AG04450 (cell line): ENCODE data around the gene ADARB2. TPM values are rescaled to one million over a fixed set of nuclear protein-coding genes. Genes with fewer than 3 reads are reported as not detected.

Experiments used
- CTCF ChIA-PET: fragments of 300-600, 350-600 bp; formaldehyde crosslinking; extraction: SDS; loops from one replicate; lab custom pipeline; 2022; ENCODE audit warnings: antibody characterized with exemption, inconsistent platforms; lab: Charles Lee
- POLR2A ChIA-PET: fragments of 350-600 bp; formaldehyde crosslinking; extraction: SDS; loops from one replicate; lab custom pipeline; 2021; ENCODE audit warnings: antibody characterized with exemption, inconsistent platforms; lab: Yijun Ruan, JAX
- DNase-seq: peaks from one replicate; pipeline ENCODE4 v3.0.0-alpha.2; 2011; ENCODE audit warnings: low read depth, low spot score
- H3K27ac ChIP-seq: one replicate; pipeline ENCODE4 v1.5.1; 2012; ENCODE audit warnings: low read depth, low read length, control low read depth
- H3K27me3 ChIP-seq: one replicate; pipeline ENCODE4 v1.6.0; 2012; ENCODE audit warnings: low read length; ENCODE audit not compliant: control insufficient read depth, insufficient read depth
- H3K4me3 ChIP-seq: 2 replicates; pipeline ENCODE4 v1.5.1; 2011; ENCODE audit warnings: mild to moderate bottlenecking, low read depth, low read length, control low read depth
- H3K9me3 ChIP-seq: 2 replicates; pipeline ENCODE4 v1.5.1; 2012; ENCODE audit warnings: low read length; ENCODE audit not compliant: control insufficient read depth, insufficient read depth
- polyA plus RNA-seq: library from polyadenylated mRNA; depleted of rRNA; stranded (reverse); fragments of >200 nt; gene quantifications from 2 replicates; pipeline ENCODE4 v1.2.3, GENCODE V29; 2011
- TF ChIP-seq, protein P1 (sequence below): IDR thresholded peaks from 2 replicates; pipeline ENCODE4 v1.5.1; 2011; ENCODE audit warnings: low read depth, low read length, control low read depth, inconsistent platforms

The ADARB2 gene
- polyA plus RNA-seq, 1 experiment: not detected

DNA sequence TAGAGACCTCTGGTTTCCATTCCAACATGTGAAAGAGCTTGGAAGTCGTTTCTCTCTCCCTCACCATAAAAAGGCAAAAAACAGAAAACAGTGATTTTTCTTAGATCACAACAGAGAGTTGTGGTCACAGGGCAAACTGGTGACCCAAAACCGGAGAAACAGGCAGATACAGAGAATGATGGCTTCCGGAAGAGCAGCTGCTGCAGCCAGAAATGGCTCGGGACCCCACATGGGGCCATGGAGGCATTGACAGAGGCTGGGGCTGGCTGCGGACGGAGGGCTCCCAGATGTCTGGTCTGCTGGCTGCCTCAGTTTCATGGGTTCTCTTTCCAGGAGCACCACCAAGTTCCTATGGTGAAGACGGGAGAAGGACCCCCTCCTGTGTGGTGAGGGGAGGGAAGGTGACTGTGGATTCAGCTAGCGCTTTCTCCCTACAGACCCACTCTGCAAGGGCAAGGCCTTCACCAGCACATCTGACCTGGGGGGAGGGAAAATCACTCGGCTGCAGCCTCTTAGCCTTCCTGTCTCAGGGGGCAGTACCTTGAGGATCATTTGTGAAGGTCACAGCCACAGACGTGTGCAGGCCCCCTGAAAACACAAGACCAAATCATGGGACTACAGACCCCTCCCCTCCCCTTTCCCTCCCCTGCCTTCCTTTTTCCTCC, 599.7 kb downstream of the ADARB2 start:
- ChIA-PET POLR2A (no interaction called here), CTCF (no interaction called here)
- H3K27ac ChIP-seq: no peak overlapping the region

DNA sequence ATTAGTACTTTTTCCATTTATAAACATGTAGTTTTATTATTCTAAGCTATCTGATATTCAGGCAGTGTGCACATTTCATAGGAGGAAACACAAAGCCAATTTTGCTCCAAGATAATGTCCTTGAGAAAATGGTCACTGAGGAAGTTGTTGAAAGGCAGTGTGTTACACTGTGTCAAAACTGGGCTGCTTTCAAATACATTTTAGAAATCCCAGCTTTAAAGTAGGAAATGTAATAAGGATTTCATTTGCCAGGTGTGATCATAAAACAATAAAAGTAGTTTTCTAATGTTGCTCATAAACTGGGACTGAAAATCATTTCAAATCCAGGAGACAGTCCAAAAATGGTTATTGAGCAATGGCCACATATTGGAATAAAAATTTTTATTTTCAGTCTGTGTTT, 601.1 kb downstream of the ADARB2 start:
- POLR2A ChIA-PET: no interaction called here
- Histone ChIP-seq H3K4me3 (no peak overlapping the region), H3K9me3 (no peaks in the 10 kb centered on the region; the same call in 1 of the 2 replicates), H3K27me3 (no peaks in the 10 kb centered on the region), H3K27ac (no peak overlapping the region)
- CTCF ChIA-PET: no interaction called here
- TF ChIP-seq, protein P1, sequence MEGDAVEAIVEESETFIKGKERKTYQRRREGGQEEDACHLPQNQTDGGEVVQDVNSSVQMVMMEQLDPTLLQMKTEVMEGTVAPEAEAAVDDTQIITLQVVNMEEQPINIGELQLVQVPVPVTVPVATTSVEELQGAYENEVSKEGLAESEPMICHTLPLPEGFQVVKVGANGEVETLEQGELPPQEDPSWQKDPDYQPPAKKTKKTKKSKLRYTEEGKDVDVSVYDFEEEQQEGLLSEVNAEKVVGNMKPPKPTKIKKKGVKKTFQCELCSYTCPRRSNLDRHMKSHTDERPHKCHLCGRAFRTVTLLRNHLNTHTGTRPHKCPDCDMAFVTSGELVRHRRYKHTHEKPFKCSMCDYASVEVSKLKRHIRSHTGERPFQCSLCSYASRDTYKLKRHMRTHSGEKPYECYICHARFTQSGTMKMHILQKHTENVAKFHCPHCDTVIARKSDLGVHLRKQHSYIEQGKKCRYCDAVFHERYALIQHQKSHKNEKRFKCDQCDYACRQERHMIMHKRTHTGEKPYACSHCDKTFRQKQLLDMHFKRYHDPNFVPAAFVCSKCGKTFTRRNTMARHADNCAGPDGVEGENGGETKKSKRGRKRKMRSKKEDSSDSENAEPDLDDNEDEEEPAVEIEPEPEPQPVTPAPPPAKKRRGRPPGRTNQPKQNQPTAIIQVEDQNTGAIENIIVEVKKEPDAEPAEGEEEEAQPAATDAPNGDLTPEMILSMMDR: no peak
- no peak for DNase-seq

More for the DNA sequence above, 599.7 kb downstream of the ADARB2 start:
- Histone ChIP-seq H3K9me3 (no peaks in the 10 kb centered on the region; the same call in 1 of the 2 replicates), H3K4me3 (no peak overlapping the region), H3K27me3 (peaks cover 2% of the 10 kb centered on the region)
- DNase-seq: no peak
- TF ChIP-seq, protein P1: no peak

DNA sequence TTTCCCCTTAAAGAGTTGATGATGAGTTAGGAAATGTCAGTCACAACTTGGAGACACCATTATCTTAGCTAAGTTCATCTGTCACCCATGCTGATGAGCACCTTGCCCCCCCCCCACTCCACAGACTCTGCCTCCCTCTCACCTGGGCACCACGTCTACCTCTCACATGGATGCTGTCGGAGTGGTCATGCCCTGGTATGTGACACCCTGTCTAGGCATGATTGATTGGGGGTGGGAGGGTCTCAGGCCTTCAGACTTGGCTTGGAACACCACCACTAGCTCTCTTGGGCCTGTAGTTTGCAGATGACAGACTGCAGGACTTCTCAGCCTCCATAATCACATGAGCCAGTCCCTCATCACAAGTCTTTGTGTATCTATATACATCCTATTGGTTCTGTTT, 603.2 kb downstream of the ADARB2 start:
- no peak for DNase-seq
- Histone ChIP-seq H3K27me3 (no peaks in the 10 kb centered on the region), H3K27ac (no peak overlapping the region), H3K9me3 (no peaks in the 10 kb centered on the region; the same call in 1 of the 2 replicates), H3K4me3 (no peak overlapping the region)
- TF ChIP-seq, protein P1: no peak
- POLR2A ChIA-PET: no interaction called here
- CTCF ChIA-PET: no interaction called here

DNA sequence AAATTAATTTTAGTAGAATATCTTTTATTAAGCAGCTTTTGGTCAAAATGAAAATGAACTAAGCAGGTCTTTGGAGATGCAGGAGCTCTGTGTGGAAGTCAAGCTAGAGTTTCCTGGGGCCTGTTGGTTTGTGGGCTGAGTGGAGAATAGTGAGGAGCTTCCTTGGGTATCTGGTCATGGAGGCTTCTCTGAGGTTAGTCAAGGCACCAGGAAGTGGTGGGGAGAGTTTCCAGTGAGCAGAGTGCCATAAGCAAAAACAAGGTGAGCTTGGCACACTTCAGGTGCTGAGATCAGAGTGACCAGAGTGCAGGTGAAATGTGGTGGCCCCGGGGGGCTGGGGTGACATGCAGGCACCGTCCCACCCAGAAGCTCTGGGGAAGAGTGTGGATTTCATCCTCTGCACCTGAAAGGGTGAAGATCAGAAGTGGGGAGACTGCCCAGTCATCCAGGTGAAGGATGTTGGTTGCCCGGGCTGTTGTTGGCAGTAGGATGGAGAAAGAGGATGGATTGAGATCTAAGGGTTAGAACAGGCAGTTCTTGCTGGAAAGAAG, 603.8 kb downstream of the ADARB2 start:
- TF ChIP-seq, protein P1: no peak
- Histone ChIP-seq H3K4me3 (no peak overlapping the region), H3K27me3 (no peaks in the 10 kb centered on the region), H3K27ac (no peak overlapping the region), H3K9me3 (no peaks in the 10 kb centered on the region; the same call in 1 of the 2 replicates)
- ChIA-PET CTCF (no interaction called here), POLR2A (no interaction called here)
- DNase-seq: no peak

DNA sequence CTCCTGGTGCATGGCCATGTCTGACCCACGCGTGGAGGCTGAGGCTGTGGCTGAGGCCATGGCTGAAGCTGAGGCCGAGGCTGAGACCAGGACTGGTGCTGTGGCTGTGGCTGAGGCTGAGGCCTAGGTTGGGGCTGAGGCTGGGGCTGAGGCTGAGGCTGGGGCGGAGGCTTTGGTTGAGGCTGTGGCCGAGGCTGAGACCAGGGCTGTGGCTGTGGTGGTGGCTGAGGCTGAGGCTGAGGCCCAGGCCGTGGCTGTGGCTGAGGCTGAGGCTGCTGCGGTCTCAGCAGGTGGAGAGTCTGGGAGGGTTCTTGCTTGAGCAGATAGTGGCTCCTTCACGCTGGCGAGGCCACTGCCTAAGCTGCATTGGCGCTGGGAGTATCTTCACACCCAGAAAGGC, 604.7 kb downstream of the ADARB2 start:
- no peak overlapping the region for H3K27ac ChIP-seq
- ChIA-PET POLR2A (no interaction called here), CTCF (no interaction called here)
- no peaks in the 10 kb centered on the region; the same call in 1 of the 2 replicates for H3K9me3 ChIP-seq
- no peak for DNase-seq
- no peaks in the 10 kb centered on the region for H3K27me3 ChIP-seq
- no peak overlapping the region for H3K4me3 ChIP-seq
- TF ChIP-seq, protein P1: no peak
